ENCODE results near the gene JUN.
A peak's percentile ranks its signal among the peaks of the same experiment; 100 is the strongest.

Gene JUN

DNA sequence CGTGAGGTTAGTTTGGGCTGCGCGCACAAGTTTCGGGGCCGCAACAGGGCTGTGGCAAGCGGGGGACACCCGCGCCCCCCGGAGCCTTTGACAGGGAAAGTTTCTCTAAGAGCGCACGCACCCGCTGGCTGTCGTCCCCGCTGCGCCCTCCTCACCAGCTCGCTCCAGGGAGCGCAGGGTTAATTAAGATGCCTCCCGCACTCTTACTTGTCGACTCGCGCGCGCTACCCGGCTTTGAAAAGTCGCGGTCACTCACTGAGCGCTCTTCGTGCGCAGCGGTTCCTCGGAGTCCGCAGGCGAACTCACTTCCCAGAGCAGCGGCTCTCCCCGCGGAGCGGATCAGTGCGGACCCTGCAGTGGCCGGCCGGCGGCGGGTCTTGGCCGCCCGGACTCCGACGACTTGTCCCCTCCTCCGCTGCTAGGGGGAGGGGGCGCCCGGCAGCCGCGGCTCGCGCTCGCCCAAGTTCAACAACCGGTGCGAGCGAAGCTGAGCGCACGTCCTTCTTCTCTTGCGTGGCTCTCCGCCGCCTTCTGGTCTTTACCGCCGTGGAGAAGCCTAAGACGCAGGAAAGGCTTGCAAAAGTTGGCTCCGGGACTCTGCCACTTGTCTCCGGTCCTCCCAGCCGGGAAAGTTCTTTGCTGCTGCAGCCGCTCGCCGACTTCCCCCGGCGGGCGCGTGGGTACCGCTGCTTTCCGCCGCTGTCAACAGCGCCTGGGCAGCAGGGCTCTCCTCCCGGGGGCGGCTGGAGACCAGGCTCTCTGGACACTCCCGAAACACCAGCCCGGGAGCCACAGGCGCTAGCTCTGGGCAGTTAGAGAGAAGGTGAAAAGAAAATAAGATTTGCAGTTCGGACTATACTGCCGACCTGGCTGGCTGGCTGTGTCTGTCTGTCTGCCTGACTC is 506 bp downstream of the JUN start:
- no peak for DNase-seq (ENCODE audit: low read depth)

DNA sequence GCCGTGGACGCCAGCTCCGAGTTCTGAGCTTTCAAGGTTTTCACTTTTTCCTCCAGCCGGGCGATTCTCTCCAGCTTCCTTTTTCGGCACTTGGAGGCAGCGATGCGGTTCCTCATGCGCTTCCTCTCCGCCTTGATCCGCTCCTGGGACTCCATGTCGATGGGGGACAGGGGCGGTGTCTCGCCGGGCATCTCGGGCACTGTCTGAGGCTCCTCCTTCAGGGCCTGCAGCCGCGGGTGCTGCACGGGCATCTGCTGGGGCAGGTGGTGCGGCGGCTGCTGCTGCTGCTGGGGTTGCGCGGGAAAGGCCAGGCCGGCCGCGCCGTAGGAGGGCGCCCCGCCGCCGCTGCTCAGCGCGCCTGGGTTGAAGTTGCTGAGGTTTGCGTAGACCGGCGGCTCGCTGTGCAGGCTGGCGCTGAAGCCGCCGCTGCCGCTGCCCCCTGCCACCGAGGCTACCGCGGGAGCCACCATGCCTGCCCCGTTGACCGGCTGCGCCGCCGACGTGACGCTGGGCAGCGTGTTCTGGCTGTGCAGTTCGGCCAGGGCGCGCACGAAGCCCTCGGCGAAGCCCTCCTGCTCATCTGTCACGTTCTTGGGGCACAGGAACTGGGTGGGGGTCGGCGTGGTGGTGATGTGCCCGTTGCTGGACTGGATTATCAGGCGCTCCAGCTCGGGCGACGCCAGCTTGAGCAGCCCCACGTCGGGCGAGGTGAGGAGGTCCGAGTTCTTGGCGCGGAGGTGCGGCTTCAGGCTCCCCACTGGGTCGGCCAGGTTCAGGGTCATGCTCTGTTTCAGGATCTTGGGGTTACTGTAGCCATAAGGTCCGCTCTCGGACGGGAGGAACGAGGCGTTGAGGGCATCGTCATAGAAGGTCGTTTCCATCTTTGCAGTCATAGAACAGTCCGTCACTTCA is 1.4 kb downstream of the JUN start:
- no peak for DNase-seq (ENCODE audit: low read depth)

DNA sequence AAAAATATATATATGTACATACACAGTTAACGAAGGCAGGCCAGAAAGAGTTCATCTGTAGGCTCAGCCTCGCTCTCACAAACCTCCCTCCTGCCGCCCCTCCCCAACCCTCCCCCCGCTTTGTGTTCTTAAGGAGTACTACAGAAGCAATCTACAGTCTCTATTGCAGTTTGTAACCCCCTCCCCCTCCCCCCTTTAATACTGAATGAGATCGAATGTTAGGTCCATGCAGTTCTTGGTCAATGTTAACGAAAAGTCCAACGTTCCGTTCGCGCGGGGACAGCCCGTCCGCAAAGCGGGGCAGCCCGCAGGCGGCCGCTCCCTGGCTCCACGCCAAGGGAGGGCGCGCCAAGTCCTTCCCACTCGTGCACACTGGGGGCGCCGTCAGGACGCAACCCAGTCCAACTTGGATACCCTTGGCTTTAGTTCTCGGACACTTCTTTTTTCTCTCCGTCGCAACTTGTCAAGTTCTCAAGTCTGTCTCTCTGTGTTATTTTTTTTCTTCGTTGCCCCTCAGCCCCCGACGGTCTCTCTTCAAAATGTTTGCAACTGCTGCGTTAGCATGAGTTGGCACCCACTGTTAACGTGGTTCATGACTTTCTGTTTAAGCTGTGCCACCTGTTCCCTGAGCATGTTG is 2.2 kb downstream of the JUN start:
- no peak for DNase-seq (ENCODE audit: low read depth)

DNA sequence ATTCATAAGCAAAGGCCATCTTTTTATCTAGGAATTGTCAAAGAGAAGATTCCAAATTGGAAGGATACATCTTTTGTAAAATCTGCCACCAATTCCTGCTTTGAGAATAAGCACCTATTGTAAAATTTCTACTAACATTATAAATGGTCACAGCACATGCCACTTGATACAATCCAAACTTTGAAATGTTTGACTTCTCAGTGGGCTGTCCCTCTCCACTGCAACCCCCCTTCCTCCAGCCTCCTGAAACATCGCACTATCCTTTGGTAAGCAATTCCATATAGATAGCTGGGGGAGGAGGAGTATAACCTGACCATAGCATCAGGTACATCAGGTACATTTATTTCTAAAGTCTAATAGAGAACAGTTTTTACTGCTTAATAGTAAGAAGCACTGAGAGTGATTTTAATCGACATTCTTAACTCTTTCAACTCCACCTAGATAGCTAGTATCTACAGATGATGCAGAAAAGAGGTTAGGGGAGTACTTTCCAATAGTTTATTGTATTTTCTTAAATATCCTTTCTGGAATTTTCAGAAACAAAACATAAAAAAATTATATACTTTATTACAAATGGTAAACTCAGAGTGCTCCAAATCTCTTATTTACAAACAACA is 2.9 kb downstream of the JUN start:
- no peak for DNase-seq (ENCODE audit: low read depth)

DNA sequence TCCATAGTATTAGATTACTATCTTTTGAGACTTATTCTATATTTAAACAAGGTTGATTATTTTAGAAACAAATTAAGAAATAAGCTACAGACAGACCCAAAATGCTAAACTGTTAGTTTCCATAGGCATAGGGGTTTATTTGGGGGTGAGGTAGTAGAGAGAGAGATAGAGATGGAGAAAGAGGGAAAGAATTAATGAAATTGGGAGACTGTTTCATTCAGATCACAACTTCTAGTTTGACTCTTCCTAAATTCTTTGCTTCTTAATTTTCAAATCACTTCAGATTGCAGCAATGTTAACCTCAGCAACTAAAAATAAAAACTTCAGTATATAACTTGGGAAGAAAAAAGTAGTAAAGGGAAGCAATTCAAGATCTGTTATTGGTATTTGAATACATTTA is 3.4 kb downstream of the JUN start:
- DNase-seq (ENCODE audit: low read depth) = no peak

DNA sequence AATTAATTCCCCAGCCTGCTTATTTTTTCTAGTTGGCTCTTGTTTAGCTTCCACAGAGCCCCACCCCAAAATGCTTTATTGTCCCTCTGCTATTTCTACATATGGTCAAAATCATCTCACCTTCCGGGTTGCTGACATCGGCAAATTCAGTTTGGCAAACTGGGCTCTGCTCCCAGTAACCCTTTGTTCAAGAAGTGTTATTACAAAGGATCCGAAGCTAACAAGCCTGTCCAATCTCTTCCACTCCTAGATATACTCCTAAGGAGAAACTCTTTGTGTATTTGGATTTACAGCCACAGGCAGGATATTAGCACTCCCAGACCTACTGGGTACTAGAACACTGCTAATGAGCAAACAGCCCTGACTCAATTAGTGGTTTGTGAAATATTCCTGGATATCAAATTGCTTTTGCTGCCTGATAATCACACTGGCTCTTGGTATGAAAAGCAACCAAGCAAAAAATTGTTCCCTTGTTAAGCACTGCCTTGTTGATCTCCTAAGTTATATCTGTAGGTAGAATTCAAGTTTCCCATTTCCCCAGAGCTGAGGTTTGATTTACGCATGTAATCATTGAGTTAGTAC is 4.0 kb downstream of the JUN start:
- DNase-seq (ENCODE audit: low read depth) = no peak

DNA sequence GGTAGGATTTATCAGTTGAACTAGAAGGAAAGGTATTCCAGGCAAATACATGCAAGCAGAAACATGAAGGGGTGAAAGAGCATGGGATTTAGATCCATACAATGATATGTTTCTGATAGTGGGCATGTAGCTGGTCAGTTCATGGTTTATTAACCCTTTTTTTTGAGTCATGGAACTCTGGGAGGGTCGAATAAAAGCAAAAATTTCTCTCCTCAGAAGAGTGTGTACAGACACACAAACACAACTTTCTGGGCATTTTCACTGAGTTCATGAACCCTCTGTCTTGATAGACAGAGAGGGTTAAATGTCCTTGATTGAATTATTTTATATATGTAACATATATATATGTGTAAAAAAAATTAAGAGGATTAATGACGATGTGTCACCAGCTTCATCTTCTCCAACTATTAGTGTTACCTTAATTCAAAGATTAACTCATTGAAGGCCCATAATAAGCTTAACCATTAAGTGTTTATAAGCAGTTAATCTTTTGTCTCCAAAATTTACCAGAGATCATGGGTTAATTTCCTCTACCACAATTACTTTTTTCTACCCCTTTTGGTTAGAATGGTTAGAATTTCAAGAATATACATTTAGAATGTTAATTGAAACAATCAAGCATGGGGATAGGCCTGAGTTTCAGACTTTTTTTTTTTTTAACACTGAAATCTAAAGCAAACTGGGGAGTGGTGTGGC is 4.6 kb downstream of the JUN start:
- DNase-seq (ENCODE audit: low read depth) = no peak

DNA sequence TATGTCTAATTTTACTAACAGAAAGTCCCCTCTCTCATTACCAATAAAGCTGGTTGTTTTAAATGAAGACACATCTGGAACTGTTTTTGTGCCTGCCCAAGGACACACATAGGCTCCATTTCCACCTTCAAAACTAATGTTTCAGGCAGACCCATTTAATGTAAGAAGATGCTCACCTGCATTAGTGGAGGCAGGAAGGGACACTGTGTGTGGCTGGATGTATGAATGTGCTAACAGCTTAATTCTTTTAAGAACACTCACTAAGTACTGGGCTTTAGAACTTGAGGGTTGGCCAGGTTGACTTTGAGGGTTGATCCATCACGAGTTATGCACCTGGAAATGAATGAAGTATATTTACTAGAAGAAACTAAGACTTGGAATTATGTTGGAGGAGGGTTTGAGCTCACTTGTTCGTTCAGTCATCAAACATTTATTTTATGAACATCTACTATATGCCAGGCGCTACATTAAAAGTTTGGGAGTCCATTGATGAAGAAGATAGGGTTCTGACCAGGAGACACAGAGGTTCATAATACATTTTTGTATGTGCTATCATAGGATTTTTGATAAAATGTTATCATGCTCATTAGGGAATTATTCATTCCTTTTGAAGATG is 5.4 kb downstream of the JUN start:
- no peak for DNase-seq (ENCODE audit: low read depth)

DNA sequence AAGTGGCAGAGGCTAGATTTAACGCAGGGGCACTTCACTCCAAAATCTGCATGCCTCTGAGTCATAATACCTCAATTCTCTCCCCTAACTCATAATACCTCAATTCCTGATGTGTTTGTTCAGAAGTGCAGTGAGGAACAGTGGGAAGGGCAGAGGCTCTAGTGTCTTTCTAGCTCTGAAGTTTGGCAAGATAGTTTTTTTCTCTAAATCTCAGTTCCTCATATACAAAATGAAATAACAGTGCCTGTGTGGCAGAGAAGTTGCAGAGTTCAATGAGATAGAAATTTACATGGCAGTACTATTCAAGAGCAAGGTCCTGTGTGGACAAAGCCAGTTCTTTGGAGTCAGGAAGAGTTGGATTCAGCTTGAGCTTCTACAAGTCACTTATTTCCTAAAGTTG is 9.8 kb downstream of the JUN start:
- DNase-seq (ENCODE audit: low read depth) = no peak

DNA sequence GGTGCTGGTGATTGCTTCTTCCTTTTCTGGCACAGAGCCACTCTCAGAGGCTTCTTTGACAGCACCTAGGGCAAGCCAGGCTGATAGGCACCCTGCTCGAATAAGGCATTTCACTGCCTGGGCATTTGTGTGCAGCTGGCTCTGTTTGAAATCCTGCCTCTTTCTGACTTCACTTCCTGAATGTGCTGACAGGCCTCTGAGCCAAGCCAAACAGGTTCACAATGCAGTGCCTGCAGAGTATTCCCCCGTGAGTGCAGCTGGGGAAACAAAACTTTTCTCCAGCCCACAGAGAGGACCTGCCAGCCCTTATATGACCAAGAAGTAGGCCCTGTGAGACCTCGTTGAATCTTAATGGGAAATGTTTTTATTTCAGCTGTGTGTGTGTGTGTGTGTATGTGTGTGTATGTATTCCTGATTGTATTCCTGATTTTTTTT is 10.4 kb downstream of the JUN start:
- no peak for DNase-seq (ENCODE audit: low read depth)

DNA sequence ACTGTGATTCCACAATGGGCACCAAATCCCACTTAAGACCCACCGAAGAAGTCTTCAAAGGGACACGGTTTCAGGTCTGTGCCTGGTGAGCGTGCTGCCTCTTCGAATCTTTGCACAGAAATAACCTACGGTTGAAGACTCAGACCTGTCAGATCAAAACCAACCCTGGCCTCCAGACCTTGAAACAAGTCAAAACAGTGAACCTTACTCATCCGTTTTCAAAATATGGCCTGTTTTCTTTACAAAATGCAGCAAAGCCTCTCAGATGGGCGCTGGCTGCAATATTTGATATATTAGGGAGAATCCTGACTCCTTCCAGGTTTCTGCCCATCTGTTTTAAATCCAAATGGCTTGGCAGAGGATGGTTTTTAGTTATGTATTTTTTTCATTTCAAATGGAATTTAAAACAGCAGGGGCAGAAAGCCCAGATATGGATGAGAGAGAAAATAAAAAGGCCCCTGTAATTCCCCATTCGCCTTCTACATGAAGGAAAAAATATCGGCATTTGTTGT is 14.0 kb downstream of the JUN start:
- no peak for DNase-seq (ENCODE audit: low read depth)

DNA sequence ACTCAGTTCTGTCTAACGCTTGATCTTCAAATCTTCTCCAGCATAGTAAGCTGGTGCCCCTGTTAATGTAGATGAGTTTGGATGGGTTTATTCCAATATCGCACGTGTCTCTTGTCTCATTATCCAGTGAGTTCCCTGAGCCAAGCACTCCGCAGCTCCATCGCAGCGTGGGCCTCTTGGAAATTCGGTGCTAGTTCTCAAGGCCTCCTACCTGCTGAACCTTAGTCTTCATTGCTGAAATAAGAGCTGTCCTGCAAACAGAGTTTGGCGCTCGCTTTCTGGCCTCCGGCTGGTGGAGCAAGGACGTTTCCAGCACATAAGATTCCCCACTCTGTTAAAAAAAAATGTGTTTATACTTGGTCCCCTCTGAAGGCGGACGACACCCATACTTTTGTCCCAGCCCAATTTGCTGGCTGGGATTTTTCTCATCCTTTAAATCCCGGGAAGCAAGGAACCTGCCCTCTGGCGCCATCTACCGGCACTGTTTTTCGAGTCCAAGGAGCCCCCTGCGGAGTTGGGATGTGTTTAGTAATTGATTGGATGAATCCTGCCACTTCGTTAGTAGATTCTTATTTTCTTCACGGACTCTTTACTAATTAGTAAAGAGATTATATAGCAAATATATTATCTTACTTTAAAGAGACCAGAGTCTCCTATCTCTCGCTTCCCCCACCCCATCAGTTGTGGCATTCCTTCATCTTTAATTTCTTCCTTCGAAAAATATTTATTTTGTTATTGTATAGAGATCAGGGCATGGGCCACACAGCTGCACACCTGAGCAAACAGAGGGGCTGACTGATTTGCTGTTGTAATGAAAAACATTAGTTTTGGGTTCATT is 14.7 kb downstream of the JUN start:
- DNase-seq (ENCODE audit: low read depth) = no peak

DNA sequence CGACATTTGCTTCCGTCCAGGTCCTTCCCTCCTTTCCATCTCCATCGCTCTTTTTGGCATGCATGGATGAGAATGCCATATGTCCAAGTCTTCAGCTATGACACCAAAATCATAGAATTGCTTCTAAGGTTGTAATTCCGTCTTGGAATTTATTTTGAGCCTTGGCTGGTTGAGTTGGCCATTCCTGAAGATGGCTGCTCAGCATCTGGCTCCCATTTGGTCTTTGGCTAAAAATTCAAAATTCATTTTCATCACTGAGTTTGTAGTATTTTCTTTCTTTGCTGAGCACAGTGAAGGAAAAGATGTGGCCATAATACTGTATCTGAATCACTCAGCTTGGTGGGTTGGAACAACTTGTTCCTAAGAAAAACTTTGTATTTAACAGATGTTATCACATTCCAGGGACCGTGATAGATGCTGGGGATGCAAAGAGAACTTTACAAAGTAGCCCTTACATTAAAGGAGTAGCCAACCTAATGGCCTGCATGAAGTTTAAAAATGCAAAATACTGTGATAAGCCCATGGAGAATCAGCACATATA is 15.6 kb downstream of the JUN start:
- no peak for DNase-seq (ENCODE audit: low read depth)

DNA sequence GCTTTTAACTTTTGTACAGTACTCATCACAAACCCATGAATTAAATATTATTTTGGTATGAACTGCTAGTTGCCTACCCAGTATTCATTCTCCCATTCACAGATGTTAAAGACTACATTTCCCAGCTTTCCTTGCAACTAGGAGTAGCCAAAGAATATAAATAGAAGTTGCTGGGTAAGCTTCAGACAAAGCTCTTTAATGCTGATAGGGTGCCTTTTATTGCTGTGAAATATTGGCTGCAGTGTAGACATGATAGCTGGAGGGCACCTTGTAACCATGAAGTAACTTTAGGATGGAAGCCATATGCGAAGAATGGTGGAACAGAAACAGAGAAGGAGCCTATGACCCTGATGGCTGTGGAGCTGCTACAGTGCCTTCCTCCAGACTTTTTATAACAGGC is 16.7 kb downstream of the JUN start:
- no peak for DNase-seq (ENCODE audit: low read depth)

DNA sequence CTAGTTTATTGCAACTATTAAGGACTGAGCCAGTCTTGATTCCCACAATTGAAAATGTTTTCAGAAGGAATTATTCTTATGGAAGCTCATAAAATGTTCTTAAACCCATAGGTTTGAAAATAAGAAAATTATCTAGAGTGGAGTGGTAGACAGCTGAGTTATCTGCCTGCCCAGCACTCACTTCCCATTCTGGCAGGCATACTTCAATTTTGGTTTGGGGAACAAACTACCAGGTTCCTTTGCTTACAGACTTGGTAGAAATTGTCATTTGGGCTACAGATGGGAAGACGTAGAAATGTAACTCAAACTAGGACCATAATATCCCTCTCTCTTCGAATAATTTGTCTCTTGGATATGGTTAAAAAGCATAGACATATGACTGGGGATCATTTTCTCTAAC is 18.4 kb downstream of the JUN start:
- DNase-seq (ENCODE audit: low read depth) = no peak

DNA sequence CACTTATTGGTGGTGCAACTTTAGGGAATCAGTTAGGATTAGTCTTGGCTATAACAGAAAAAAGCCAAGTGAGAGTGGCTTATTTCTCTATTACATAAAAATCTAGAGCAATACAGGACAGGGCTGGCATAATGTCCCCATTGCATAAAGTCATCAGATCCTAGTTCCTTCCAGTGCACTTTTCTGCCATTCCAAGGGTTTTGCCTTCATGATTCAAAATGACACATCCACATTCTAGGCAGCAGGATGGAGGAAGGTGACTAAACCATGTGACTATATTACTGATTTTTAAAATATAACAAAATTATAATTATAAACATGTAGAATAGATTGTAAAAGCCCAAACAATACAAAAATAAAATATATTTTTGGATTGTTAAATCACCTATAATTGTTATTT is 18.8 kb downstream of the JUN start:
- DNase-seq (ENCODE audit: low read depth) = no peak

DNA sequence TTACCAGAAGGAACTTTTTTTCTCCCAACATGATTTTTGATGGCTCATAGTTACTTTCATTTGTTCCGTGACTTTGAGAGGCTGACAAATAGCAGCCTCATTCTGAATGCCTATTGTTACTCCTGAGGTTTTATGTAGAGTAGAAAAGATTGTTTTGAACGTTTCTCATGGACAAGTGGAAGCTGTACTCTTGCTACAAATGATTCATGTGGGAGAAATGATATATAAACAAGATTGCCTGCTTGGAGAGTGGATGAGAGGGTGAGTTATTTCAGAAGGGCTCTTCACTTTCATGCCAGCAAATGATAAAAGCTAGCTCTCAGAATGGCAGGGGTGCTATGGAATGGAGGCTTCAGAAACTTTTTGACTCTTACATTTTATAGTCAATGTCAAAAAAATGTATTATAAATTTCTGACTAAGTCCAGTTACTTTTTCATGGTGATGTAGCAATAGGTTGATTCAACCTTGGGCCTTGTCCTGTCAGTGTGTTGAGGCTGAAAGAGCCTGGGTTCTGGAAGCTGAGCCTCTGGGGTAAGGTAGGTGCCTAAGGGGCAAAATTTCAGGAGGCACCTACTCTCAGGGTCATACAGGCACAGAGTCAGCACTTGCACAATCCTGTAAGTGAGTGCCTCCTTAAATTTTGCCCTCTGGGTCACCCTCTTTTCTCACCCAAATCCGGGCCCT is 19.4 kb downstream of the JUN start:
- peak; percentile 87 for DNase-seq (ENCODE audit: low read depth)

DNA sequence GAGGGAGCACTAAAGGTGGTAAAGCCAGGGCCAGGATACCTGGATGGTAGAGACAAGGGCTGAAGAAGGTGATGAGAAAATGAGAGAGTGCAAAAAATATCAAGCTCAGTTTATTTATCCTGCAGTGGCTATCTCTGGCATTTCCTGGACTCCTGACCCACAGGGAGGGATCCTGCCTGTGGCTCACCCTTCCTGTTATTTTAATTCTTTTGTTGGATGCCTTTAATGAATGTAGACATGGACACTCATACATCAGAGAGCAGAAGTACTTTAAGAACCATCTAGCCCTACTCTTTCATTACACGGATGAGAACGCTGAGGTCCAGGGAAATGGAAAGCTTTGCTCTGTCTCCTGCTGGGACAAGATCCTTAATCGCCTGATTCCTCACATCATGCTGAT is 20.6 kb downstream of the JUN start:
- DNase-seq (ENCODE audit: low read depth) = no peak

DNA sequence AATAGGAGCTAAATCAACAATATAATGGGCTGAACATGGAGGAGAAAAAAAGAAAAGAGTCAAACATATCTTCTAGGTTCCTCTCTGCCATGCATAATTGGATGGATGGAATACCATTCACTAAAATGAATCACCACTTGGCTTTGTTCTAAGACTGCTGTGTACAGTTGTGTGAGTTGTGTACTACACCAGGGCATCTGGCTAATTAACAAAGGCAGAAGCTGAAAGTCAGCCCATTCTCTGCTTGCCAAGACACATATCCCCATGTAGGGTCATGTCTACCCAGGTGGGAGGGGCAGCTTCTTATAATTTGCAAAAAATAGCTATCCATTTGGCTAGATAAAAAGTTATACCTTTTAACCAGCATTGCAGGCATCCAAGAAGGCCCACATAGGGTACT is 21.0 kb downstream of the JUN start:
- DNase-seq (ENCODE audit: low read depth) = no peak
